NCI-H2227 treated with DMSO at 0.1 percent for 48 hours (cell line): ENCODE data around the gene HINFP.

Experiments
- DNase-seq: peaks from one replicate; lab custom pipeline; 2025; lab: John Stamatoyannopoulos, UW

HINFP gene

DNA sequence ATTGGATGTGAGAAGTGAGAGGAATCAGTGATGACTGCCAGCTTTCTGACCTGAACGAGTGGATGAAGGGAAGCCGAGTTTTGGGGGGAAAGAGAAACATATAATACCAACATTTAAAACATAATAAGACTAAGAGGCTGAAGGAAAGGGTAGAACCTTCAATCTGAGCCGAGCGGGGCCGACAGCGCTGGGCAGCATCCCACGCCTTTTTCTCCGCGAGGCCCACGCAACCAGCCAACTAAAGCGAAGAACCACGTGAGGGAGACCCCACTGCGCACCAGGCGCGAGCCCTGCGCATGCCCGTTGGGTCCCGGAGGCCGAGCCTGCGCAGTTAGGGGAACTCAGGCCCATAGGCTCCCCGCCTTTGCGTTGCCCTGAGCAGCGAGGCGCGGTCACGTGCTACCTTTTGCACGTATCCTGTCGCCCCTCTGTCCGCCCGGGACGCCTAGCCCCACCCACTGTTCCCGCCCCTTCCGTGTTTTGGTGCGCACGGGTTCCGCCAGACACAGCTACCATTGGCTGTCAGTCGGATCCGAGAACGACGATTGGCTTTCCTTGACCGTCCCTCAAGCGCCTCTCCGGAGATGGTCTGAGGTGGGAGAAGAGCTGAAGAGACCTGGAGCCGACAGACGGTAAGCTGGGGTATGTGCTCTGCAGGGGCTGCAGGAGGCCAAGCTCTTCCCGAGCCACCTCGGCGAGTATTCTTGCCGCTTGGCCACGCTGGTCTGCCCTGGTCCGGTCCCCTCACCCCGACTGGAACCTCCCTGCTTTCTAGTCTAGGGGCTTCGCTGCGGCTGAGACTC is at the start of gene HINFP:
Gene HINFP, plus strand, starts transcription at position 573 of the 803 bp plus-strand sequence. CDS start 5,365 bp downstream, outside the sequence.
- peak; percentile 95 for DNase-seq

DNA sequence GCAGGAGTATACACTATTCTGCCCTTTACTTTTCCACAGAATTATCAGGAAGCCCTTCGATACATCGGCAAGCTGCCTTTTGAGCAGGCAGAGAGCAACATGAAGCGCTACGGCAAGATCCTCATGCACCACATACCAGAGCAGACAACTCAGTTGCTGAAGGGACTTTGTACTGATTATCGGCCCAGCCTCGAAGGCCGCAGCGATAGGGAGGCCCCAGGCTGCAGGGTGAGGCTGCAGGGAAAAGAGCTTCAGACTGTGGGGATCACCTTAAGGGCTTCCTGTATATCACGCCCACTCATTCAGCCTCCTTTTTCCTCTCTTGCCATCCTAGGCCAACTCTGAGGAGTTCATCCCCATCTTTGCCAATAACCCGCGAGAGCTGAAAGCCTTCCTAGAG is 43.5 kb upstream of the HINFP start:
- DNase-seq: no peak

GRCh38 chr11:119078675-119079420 is 42.5 kb upstream of the HINFP start:
- DNase-seq: no peak

GRCh38 chr11:119081682-119082260 is 39.6 kb upstream of the HINFP start:
- DNase-seq: no peak

DNA sequence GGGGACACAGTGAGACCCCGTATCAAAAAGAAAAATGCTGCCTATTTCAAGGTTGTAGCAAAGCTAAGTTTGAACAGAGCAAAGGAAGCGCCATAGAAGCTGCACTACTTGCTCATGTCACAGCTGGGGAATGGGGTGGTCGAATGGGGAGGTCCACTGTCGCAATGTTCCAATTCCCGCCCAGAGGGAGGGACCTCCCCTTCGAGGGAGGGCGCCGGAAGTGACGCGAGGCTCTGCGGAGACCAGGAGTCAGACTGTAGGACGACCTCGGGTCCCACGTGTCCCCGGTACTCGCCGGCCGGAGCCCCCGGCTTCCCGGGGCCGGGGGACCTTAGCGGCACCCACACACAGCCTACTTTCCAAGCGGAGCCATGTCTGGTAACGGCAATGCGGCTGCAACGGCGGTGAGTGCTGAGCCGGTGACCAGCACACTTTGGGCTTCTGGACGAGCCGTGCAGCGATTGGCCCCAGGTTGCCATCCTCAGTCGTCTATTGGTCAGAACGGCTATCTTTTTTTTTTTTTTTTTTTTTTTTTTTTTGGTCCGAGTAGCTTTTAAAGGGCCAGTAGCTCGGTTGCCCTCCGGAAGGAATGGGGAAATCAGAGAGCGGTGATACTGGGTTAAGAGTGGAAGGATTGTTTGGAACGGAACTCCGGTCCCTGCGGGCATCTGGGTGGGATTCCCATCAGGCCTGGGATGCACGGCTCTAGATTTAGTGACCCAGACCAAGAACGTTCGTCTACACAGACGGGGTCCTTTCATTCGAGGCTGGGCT is 36.5 kb upstream of the HINFP start, which contains the start of gene HMBS:
Gene HMBS, plus strand, starts transcription at position 219 of the 774 bp plus-strand sequence. Its CDS starts 153 bp downstream, at position 372.
- peak; percentile 90 for DNase-seq

- no peak for DNase-seq
Measured at GRCh38 chr11:119085437-119085847, 35.9 kb upstream of the HINFP start.

DNA sequence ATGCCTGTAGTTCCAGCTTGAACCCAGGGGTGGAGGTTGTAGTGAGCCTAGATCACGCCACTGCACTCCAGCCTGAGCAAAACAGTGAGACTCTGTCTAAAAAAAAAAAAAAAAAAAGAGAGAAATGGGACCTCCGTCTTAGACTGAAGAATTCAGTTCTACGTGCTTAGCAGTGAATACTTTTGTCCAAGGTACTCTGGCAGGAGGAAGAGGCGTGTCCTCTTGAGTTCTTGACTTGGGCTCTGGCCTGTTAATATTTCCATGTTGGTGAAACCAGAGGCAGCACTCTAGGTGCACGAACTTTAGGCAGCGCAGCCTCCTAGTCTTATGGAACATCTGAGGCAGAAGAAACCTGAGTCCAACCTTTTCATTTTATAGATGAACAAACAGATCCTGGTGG is 34.3 kb upstream of the HINFP start:
- no peak for DNase-seq

GRCh38 chr11:119087747-119088241 is 33.6 kb upstream of the HINFP start:
- DNase-seq: no peak

DNA sequence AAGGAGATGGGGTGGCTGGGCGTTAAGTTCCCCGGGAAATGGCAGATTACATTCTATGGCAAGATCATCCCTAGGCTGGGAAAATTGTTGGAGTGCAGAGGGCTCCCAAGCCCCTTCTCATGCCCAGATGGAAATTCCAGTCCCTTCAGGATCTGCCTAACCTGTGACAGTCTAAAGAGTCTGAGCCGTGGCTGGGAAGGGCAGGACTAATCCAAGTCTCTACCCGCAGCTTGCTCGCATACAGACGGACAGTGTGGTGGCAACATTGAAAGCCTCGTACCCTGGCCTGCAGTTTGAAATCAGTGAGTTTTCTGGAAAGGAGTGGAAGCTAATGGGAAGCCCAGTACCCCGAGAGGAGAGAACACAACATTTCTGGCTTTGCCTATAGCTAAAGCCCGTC is 33.0 kb upstream of the HINFP start:
- no peak for DNase-seq

- DNase-seq: no peak
Measured at GRCh38 chr11:119089319-119089718, 32.1 kb upstream of the HINFP start.

DNA sequence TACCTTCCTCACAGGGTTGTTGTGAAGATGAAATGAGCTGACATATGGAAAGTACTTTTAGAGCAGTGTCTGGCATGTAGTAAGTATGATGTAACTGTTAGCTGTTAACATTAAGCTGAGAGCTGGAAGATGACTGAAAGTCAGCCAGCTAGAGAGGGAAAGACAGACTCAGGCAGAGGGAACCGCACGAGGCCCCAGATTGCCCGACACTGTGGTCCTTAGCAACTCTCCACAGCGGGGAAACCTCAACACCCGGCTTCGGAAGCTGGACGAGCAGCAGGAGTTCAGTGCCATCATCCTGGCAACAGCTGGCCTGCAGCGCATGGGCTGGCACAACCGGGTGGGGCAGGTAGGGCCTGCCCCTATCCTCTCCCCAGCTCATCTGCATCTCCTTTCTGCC is 30.2 kb upstream of the HINFP start:
- DNase-seq: no peak

DNA sequence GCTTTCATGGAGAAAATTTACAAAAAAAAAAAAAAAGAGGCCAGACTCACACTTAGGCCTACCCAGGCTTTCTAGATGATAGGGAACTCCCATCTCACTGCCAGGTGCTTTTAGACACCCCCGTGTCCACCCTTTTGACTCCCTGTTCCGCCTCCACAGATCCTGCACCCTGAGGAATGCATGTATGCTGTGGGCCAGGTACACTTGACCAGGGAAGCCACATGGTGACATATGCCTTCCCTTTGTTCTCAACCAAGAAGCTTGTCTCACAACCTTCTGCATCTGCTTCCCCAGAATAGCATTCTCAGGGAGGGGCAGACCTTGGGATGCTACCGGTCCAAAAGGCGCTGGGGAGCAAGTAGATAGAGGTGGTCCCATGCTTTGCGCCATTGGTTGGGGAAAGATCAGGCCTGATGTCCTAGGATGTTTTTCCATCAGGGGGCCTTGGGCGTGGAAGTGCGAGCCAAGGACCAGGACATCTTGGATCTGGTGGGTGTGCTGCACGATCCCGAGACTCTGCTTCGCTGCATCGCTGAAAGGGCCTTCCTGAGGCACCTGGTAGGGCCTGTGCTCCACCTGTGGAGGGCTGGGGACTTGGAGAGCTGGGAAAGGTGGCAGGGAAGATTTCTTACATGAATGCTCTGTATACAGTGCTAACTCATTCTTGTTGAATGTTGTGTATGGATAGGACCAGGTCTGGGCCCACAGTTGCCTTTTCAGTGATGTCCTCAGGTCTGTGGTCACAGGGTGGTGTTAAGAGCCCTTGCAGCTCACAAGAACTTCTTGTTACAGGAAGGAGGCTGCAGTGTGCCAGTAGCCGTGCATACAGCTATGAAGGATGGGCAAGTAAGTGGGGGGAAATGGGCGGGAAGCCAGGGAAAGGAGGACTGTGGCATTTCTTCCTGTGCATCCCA is 29.2 kb upstream of the HINFP start:
- no peak for DNase-seq

DNA sequence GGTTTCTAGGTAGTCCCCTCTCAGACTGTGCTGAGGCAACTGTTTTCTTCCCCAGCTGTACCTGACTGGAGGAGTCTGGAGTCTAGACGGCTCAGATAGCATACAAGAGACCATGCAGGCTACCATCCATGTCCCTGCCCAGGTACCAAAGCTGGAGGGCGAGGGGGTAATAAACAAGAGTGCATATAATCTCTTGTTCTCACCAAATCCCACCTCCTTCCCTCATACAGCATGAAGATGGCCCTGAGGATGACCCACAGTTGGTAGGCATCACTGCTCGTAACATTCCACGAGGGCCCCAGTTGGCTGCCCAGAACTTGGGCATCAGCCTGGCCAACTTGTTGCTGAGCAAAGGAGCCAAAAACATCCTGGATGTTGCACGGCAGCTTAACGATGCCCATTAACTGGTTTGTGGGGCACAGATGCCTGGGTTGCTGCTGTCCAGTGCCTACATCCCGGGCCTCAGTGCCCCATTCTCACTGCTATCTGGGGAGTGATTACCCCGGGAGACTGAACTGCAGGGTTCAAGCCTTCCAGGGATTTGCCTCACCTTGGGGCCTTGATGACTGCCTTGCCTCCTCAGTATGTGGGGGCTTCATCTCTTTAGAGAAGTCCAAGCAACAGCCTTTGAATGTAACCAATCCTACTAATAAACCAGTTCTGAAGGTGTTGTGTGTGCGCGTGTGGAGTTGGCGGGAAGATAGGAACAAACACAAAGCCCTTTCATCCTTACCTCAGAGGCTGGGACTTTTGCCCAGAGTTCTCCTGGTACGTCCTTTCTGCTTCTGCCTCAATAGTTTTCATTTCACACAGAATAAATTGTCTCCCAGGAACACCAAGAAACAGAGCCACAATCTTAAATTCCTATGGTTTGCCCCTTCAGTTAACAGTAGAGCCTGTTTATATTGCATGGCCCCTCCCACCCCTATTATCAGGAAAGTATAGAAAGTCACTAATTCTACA is 28.2 kb upstream of the HINFP start:
- no peak for DNase-seq

- no peak for DNase-seq
Measured at GRCh38 chr11:119093942-119094815, 27.2 kb upstream of the HINFP start.

GRCh38 chr11:119094816-119095065 is 26.6 kb upstream of the HINFP start:
- no peak for DNase-seq

- DNase-seq: peak; percentile 98
Measured at GRCh38 chr11:119095066-119095880, 26.1 kb upstream of the HINFP start.

GRCh38 chr11:119099711-119100110 is 21.7 kb upstream of the HINFP start:
- no peak for DNase-seq
